ENCODE data around the gene ANKHD1.

- TF ChIP-seq CTCF (IDR thresholded peaks at IDR 0.05; ENCODE audit: poor library complexity, severe bottlenecking) (no peak), REST (IDR thresholded peaks at IDR 0.05; ENCODE audit: borderline replicate concordance) (no peak), POLR2AphosphoS5 (IDR thresholded peaks at IDR 0.05) (no peak)
Measured at GRCh38 chr5:140393738-140394137, 7.9 kb upstream of the ANKHD1 start.
